DMS79 treated with DMSO at 0.1 percent for 48 hours (cell line): ENCODE results near the gene UAP1L1.

Experiments
- DNase-seq: peaks from one replicate; lab custom pipeline; 2025; lab: John Stamatoyannopoulos, UW

UAP1L1 gene

DNA sequence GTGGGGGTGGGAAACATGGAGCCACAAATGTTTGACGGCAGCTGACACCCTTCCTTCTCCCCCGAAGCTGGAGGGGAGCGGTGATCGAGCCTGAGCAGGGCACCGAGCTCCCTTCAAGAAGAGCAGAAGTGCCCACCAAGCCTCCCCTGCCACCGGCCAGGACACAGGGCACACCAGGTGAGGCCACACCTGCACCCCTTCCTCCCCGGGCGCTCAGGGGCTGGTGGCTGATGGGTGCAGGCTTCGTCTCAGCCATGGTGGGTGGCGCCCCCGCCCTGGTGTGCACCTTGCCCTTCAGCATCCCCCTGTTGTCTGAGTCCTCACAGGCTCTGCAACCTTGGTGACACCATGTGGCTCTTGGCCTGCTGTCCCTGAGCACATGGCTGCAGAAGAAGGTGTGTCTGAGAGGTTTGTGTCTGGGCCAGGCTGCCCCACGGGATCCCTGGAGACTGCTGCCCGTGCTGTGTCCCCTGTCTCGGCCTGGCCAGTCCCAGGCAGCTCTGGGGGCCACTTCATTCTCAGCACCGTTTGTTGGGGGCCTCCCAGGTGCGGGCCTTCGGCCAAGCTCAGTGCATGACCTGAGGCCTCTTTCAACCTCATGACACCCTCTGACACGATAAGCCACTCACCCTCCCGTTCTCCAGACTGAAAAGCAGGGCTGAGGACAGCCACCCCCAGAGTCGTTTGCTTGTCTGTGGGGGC lies 20.6 kb downstream of the UAP1L1 start:
- DNase-seq = no peak

DNA sequence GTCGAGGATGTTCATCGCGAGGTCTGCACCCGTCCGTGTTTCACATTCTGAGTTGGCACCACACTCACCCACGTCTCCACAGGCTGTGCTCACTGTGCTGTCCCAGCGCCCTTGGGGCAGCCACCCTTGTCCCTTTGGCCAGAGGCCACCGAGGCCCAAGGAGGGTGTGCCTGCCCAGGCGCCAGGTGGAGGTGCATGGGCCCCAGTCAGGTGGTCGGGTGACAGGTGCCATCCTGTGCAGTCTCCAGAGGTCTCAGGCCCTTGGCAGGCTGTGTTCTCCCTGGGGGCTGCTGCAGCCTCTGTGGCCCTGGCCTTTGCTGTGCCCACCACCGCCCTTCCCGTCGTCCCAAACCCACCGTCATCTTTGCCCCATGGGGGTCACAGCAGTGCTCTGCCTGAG lies 21.9 kb downstream of the UAP1L1 start:
- no peak for DNase-seq

DNA sequence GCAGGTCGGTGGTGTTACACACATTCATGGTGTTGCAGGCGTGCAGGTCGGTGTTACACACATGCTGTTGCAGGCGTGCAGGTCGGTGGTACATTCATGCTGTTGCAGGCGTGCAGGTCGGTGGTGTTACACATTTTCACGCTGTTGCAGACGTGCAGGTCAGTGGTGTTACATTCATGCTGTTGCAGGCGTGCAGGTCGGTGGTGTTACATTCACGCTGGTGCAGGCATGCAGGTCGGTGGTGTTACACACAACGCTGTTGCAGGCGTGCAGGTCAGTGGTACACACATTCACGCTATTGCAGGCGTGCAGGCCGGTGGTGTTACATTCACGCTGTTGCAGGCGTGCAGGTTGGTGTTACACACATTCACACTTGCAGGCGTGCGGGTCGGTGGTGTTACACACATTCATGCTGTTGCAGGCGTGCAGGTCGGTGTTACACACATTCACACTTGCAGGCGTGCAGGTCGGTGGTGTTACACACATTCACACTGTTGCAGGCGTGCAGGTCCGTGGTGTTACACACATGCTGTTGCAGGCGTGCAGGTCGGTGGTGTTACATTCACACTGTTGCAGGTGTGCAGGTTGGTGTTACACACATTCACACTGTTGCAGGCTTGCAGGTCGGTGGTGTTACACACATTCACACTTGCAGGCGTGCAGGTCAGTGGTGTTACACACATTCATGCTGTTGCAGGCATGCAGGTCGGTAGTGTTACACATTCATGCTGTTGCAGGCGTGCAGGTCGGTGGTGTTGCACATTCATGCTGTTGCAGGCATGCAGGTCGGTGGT lies 26.1 kb downstream of the UAP1L1 start:
- DNase-seq = no peak

DNA sequence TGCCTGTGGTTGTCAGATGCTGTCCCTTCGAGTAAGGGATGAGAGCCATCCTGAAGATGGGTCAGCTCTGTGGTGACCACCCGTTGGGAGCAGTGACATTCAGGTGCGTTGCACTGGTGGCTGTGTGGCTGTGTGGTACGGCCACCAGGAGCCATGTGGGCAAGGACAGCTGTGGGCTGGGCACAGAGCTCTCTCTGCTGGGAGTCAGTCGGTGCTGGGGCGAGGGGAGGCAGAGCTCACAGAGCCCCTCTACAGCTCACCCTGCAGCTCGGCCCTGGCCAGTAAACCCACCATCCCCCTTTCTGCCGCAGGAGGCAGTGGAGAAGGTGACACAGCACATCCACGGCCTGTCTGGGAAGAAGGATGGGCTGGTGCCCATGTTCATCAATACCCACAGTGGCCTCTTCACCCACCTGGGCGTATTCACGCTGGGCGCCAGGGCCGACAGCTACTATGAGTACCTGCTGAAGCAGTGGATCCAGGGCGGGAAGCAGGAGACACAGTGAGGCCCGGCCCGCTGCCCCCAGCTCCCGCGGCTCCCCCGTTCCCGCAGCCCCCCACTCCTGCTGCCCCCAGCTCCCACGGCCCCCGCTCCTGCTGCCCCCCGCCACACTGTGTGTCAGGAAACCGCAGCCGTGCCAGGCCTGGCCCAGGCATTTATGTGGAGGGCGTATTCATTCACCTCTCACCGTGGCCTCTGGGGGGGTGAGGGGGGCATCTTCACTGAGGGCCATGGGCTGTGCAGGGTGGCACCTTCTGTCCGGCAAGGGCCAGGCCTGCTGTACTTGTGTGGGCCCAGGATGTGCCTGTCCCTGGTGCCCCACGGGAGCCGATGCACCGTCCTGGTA lies 28.7 kb downstream of the UAP1L1 start:
- DNase-seq = no peak

DNA sequence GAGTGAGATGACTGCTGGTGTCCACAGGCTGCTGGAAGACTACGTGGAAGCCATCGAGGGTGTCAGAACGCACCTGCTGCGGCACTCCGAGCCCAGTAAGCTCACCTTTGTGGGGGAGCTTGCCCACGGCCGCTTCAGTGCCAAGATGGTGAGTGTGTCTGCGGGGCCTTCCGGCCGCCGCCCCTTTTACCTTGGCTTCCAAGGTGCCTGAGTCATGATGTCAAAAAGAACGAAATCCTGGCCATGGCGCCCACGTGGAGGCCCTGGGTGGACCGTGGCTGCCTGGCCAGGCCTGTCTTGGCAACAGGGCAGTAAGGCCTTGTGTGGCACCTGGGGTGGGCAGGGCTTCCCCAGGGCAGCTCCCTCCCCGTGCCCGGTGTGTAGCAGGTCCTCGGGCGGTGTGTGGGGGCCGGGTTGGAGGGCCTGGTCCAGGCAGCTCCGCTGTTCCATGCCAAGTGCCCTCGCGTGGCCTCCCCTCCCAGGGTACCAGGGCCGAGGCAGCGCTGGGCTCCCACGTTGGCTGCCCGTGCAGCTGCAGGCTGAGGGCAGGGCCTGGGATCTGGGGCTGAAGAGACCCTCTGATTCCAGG lies 29.4 kb downstream of the UAP1L1 start:
- DNase-seq = no peak

DNA sequence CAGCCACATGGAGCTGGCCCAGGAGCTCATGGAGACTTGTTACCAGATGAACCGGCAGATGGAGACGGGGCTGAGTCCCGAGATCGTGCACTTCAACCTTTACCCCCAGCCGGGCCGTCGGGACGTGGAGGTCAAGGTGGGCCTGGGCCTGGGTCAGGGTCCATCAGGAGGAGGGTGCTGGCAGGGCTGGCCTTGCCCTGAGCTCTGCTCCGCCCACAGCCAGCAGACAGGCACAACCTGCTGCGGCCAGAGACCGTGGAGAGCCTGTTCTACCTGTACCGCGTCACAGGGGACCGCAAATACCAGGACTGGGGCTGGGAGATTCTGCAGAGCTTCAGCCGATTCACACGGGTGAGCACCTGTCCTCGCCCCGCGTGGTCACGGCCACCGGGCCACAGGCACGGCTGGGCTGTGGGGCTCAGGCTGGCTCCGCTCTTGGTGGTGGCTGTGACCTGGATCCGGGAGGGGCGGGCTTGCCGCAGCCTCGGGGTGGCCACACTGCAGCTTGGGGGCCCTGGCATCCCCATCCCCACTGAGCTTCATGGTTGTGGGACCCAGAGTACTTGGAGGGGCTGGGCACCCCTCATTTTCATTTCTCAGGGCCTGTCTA lies 30.1 kb downstream of the UAP1L1 start:
- DNase-seq = no peak

DNA sequence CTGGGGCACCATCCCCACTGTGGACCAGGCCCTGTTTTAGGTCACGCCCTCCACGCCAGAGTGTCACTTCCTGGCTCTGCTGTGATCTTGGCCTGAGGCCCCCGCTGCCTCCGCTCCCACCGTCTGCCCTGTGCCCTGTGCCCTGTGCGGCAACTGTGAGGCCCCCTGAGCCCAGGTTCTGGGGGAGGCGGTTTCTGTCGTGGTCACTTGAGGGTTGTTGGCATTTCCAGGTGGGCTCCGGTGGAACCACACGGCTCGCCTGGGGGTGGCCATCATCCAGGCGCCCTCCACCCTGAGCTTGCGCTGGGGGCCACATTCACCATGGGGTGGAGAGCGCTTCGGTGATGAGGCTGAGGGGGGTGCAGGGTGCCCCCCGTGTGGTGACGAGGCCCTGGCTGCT lies 30.7 kb downstream of the UAP1L1 start:
- no peak for DNase-seq

DNA sequence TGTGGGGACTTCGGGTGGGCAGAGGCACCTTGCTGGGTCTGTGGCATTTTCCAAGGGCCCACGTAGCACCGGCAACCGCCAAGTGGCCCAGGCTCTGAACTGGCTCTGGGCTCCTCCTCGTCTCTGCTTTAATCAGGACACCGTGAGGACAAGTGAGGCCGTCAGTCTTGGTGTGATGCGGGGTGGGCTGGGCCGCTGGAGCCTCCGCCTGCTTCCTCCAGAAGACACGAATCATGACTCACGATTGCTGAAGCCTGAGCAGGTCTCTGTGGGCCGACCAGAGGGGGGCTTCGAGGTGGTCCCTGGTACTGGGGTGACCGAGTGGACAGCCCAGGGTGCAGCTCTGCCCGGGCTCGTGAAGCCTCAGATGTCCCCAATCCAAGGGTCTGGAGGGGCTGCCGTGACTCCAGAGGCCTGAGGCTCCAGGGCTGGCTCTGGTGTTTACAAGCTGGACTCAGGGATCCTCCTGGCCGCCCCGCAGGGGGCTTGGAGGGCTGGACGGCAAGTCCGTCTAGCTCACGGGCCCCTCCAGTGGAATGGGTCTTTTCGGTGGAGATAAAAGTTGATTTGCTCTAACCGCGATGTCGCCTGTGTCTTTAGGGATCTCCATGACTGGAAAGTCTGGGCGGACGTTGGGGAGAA lies 31.4 kb downstream of the UAP1L1 start:
- DNase-seq = no peak

DNA sequence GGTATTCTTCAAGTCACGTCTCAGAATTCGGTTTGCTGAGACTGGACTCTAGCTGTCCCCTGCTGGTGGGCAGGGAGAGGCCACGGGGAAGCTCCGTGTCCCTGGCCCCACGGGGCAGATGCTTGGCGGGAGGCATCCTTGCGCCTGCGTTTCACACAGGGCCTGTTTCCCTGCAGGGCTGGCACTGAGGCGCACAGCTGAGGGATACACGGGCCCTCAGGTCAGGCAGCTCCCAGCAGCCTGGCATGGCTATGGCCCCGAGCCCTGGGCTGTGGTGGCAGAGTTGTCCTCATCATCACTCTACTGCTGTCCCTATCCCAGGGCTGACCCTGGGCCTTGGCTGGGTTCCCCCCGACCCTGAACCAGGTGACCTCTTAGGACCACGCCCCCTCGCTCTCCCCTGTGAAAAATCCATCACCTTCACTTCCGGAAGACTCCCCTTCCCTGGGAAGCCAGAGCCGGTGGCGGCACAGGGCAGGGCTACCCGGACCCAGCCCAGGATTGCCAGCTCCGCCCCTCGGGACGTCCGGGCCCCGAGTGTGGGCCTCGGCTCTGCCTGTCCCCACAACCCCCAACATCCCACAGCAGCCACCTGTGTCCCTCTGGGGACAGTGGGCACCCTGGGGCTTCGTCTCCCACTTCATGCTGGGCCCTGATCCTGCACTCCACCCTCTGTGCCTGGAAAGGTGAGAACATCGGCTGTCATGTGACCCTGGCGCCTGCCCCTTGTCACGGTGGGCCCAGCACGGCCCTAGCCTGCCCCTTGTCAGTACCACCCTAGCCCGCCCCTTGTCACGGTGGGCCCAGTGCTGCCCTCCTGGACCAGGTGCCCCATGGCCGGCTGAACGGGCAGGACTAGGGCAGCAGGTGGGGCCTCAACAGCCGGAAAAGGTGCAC lies 32.2 kb downstream of the UAP1L1 start:
- no peak for DNase-seq

DNA sequence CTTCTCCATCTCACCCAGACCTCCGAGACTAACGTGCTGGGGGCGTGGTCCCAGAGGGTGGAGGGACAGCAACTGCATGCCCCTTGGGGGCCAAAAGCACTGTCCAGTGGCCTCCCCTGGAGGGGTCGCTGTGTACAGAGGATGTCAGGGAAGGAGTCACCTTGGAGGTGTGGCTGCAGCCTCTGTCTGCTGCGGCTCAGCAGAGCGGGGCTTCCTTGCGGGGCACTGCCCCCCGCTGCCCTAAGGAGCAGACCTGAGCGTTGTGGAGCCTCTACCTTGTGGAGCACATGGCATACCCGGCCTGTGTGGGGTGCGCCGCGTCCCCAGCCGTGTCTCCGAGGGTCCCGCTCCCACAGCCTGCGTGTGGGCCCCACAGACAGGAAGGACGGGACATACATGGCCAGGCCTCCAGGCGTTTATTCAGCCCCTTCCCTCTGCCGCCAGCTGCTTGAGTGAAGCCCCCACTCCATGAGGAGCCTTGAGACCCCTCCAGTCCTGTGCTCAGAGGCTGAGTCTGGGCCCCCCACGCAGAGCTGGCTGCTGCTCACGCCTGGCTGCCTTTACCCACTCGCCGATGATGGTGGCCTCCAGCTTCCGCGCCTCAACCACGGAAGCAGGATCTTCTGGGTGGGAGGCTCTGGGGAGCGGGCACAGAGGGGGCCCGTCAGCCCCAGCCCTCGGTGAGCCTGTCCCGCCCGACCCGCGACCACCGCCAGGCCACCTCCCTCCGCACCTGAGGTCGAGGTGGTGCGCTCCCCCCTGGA lies 33.0 kb downstream of the UAP1L1 start:
- no peak for DNase-seq

DNA sequence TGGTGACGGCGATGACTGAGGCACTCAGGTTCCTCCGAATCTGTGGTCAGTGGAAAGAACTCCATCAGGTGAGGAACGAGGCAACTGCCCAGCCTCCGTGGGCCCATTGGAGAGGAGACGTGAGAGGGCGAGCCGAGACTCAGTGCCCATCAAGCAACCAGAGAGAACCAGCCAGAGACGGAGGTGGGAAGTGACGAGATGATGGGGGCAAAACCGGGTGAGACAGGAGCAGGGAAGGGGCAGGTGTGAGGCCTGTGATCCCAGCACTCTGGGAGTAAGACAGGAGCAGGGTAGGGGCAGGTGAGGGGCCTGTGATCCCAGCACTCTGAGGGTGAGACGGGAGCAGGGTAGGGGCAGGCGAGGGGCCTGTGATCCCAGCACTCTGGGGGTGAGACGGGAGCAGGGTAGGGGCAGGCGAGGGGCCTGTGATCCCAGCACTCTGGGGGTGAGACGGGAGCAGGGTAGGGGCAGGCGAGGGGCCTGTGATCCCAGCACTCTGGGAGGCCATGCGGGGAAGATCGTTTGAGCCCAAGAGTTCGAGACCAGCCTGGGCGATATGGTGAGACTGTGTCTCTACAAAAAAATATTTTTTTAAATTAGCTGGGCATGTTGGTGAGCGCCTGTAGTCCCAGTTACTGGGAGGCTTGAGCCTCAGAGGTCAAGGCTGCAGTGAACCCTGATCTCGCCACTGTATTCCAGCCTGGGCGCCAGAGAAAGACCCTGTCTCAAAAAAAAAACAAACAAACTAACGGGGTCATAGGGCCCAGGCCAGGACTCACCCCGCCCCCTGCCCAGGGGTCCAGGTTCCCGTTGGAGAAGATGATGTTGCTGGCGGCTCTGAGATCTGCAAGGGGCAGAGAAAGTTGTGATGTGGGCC lies 33.8 kb downstream of the UAP1L1 start:
- DNase-seq = no peak

DNA sequence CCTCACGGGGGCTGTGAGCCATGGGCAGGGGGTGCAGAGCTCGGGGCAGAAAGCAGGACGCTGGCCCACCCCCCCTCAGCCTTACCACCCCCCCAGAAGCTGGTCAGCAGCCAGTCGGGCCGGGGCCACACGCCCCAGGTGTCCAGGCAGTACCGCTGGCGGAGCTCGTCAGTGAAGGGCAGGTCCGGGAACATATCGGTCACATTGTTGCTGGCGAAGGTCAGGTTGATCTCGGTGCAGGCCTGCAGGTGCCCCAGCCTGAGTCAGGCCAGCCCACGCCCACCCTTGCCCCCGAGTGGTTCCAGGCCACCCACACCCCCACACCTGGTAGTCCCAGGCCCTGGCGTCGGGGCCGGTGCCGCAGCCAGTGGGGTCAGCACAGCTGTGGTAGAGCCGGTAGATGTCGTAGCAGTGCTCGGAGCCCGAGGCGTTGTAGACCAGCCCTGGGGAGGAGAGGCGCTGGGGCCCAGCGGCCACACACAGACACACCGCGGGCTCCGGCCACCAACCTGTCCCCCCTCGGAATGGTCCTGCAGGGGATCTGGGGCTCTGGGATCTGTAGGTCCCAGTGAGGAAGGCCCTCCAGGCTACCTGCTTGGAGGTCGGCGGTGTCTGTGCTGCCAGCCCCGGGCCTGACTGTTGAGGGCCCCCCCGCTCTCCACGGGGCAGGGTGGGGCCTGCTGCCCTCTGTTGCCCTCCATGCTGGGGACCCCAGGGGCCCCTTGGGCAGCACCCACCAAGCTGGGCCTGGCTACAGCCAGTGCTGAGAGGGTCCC lies 34.7 kb downstream of the UAP1L1 start:
- no peak for DNase-seq

DNA sequence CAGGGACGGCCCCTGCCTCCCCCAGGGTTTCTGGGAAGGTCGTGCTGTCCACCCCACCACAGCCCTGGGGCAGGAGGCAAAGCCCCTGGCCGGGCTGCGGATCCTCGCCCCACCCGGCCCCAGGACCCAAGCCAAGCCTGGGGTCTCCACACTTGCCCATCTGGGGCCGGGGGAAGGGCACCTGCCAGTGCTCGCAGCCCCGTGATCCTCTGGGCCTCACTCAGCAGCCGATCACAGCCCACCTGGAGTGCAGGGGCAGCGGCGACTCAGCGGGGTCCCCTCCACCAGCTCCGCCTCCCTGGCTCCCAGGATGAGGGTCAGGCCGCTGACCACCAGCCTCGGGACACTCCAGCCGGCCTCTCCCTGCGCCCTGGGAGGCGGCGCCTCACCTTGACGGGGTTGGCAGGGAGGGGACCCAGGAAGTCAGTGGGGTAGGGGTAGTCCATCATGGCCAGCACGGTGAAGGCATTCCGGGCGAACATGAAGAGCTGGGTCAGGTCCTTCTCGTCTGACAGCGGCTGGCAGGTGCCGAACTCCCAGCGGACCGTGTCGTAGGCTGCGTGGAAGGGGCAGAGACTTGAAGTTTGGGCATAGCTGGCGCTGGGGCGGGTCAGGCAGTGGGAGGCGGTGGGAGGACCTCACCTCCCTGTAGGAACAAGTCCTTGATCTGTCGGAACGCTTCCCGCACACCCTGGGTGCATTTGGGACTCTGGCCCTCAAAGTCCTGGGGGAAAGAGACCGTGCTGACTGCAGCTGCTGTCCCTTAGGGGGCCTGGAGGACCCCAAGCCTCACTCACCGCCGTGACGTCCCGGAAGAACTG lies 35.5 kb downstream of the UAP1L1 start:
- no peak for DNase-seq

DNA sequence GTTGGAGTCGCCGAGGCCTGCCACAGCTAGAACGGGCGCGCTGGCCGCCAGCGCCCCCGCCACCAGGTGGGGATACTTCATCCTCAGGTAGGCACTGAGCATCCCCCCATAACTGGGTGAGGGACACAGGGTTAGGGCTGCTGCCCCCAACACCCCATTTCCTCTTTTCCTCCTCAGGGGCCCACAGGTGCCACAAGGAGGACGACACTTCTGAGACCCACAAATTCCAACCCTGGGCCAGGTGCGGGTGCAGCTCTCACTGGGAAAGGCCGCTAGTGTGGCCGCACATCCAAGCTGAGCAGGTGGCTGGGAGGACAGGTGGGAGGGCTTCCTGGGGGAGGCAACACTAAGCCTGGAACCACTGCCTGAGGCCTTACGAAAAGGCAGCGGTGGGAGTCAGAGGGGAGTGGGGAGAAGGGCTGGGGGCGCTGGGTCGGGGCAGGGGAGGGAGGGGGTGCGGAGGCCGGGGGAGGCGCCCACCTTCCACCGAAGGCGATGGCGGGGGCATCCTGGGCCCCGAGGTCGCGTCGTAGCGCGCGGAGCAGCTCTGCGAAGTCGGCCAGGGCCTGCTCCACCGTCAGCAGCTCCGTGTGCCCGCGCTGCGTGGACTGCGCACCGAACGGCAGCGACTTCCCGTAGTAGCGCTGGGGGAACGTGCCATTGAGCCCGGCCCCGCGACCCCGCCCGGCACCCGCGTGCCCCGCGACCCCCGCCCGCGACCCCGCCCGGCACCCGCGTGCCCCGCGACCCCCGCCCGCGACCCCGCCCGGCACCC lies 36.3 kb downstream of the UAP1L1 start:
- DNase-seq = no peak

DNA sequence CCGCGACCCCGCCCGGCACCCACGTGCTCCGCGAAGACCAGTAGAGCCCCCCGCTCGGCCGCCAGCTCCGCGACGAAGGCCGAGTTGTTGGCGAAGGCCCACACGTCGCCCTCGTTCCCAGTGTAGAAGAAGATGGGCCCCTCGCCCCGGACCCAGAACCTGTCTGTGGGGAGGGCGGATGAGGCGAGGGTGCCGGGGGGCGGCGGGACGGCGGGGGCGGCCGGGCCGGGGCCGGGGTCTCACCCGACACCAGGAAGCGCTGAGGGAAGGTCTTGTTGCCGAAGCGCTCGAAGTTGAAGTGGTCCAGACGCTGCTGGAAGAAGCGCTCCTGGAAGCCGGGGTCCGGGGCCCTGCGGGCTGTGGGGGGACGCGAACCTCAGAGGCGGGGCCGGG lies 36.9 kb downstream of the UAP1L1 start:
- DNase-seq = no peak
